ENCODE measurements around the gene MT1B. TPM values are rescaled to one million over a fixed set of nuclear protein-coding genes. Genes with fewer than 3 reads are reported as not detected.

Gene MT1B
- total RNA-seq, 1 donor from 2014 or later, result not detected

- peaks cover 17% of the 10 kb centered on the region for H3K4me1 ChIP-seq (ENCODE audit: insufficient read depth, low read length)
- no peaks in the 10 kb centered on the region for H4K20me1 ChIP-seq (ENCODE audit: insufficient read depth, low read length)
- Mint-ChIP-seq H3K27ac (ENCODE audit: unreplicated experiment) (no peak within 1 kb of the TSS), H3K36me3 (ENCODE audit: low read depth, unreplicated experiment) (no peaks in the 10 kb centered on the region), H3K4me1 (ENCODE audit: low read depth, unreplicated experiment) (peaks cover 8% of the 10 kb centered on the region), H3K27me3 (ENCODE audit: low read depth, unreplicated experiment) (peaks cover 81% of the 10 kb centered on the region), H3K9me3 (ENCODE audit: unreplicated experiment) (peaks cover 2% of the 10 kb centered on the region), H3K4me3 (ENCODE audit: unreplicated experiment) (peak within 1 kb of the TSS; percentile 57)
- no peak for DNase-seq (ENCODE audit: low read depth)
- H3K27ac ChIP-seq (ENCODE audit: low read depth, low read length), result no peak within 1 kb of the TSS
- H3K4me3 ChIP-seq (ENCODE audit: insufficient read depth, low read depth, low read length), result peak within 1 kb of the TSS; percentile 48
- H2AFZ ChIP-seq (ENCODE audit: low read depth, low read length), result peak within 1 kb of the TSS; percentile 86
- FAIRE-seq, result no peak
- peak within 1 kb of the TSS; percentile 84 for H3K4me2 ChIP-seq (ENCODE audit: low read length)
- H3K9me3 ChIP-seq (ENCODE audit: insufficient read depth, low read depth, low read length), result no peaks in the 10 kb centered on the region
- H3K27me3 ChIP-seq (ENCODE audit: insufficient read depth, low read length), result peaks cover 61% of the 10 kb centered on the region
- H3K36me3 ChIP-seq (ENCODE audit: insufficient read depth, low read length), result no peaks in the 10 kb centered on the region
- no peaks in the 10 kb centered on the region for H3K79me2 ChIP-seq (ENCODE audit: insufficient read depth, low read length)
- peak within 1 kb of the TSS; percentile 10 for H3K9ac ChIP-seq (ENCODE audit: low read length)
- TF ChIP-seq EZH2 (IDR thresholded peaks at IDR 0.05; ENCODE audit: insufficient read depth, low read length) (peak; percentile 95), CTCF (IDR thresholded peaks at IDR 0.05; ENCODE audit: insufficient read depth, low read depth, low read length) (no peak)
Measured at GRCh38 chr16:56632156-56632847, 19.4 kb upstream of the MT1B start, which contains the start of gene MT1M. MT1M (plus strand) TSS chr16:56632659; CDS start chr16:56632732, 73 bp downstream.

GRCh38 chr16:56632848-56633365 is 18.8 kb upstream of the MT1B start:
- DNase-seq (ENCODE audit: low read depth) (no peak), FAIRE-seq (no peak)
- H3K36me3 Mint-ChIP-seq (ENCODE audit: low read depth, unreplicated experiment), result no peaks in the 10 kb centered on the region
- no peaks in the 10 kb centered on the region for H3K79me2 ChIP-seq (ENCODE audit: insufficient read depth, low read length)
- peaks cover 8% of the 10 kb centered on the region for H3K4me1 Mint-ChIP-seq (ENCODE audit: low read depth, unreplicated experiment)
- H3K4me3 ChIP-seq (ENCODE audit: insufficient read depth, low read depth, low read length), result peak overlapping the region; percentile 48
- peaks cover 87% of the 10 kb centered on the region for H3K27me3 Mint-ChIP-seq (ENCODE audit: low read depth, unreplicated experiment)
- H3K4me3 Mint-ChIP-seq (ENCODE audit: unreplicated experiment), result no peak overlapping the region
- H3K36me3 ChIP-seq (ENCODE audit: insufficient read depth, low read length), result no peaks in the 10 kb centered on the region
- H3K9ac ChIP-seq (ENCODE audit: low read length), result no peak overlapping the region
- peak overlapping the region; percentile 84 for H3K4me2 ChIP-seq (ENCODE audit: low read length)
- no peak overlapping the region for H3K27ac Mint-ChIP-seq (ENCODE audit: unreplicated experiment)
- H4K20me1 ChIP-seq (ENCODE audit: insufficient read depth, low read length), result no peaks in the 10 kb centered on the region
- H3K9me3 Mint-ChIP-seq (ENCODE audit: unreplicated experiment), result peaks cover 2% of the 10 kb centered on the region
- peak overlapping the region; percentile 86 for H2AFZ ChIP-seq (ENCODE audit: low read depth, low read length)
- no peak overlapping the region for H3K27ac ChIP-seq (ENCODE audit: low read depth, low read length)
- H3K4me1 ChIP-seq (ENCODE audit: insufficient read depth, low read length), result peaks cover 16% of the 10 kb centered on the region
- TF ChIP-seq EZH2 (IDR thresholded peaks at IDR 0.05; ENCODE audit: insufficient read depth, low read length) (peak; percentile 70), CTCF (IDR thresholded peaks at IDR 0.05; ENCODE audit: insufficient read depth, low read depth, low read length) (no peak)
- H3K27me3 ChIP-seq (ENCODE audit: insufficient read depth, low read length), result peaks cover 67% of the 10 kb centered on the region
- H3K9me3 ChIP-seq (ENCODE audit: insufficient read depth, low read depth, low read length), result no peaks in the 10 kb centered on the region

- peaks cover 73% of the 10 kb centered on the region for H3K27me3 ChIP-seq (ENCODE audit: insufficient read depth, low read length)
- no peak for FAIRE-seq
- no peak overlapping the region for H3K27ac Mint-ChIP-seq (ENCODE audit: unreplicated experiment)
Measured at GRCh38 chr16:56633535-56633934, 18.2 kb upstream of the MT1B start.

More at GRCh38 chr16:56633535-56633934, 18.2 kb upstream of the MT1B start:
- Mint-ChIP-seq H3K9me3 (ENCODE audit: unreplicated experiment) (peaks cover 2% of the 10 kb centered on the region), H3K36me3 (ENCODE audit: low read depth, unreplicated experiment) (no peaks in the 10 kb centered on the region), H3K27me3 (ENCODE audit: low read depth, unreplicated experiment) (peaks cover 91% of the 10 kb centered on the region), H3K4me3 (ENCODE audit: unreplicated experiment) (no peak overlapping the region), H3K4me1 (ENCODE audit: low read depth, unreplicated experiment) (peaks cover 8% of the 10 kb centered on the region)
- Histone ChIP-seq H3K4me3 (ENCODE audit: insufficient read depth, low read depth, low read length) (no peak overlapping the region), H3K4me2 (ENCODE audit: low read length) (no peak overlapping the region), H3K79me2 (ENCODE audit: insufficient read depth, low read length) (no peaks in the 10 kb centered on the region), H3K36me3 (ENCODE audit: insufficient read depth, low read length) (no peaks in the 10 kb centered on the region), H3K9ac (ENCODE audit: low read length) (no peak overlapping the region), H3K9me3 (ENCODE audit: insufficient read depth, low read depth, low read length) (no peaks in the 10 kb centered on the region), H4K20me1 (ENCODE audit: insufficient read depth, low read length) (no peaks in the 10 kb centered on the region), H3K27ac (ENCODE audit: low read depth, low read length) (no peak overlapping the region), H3K4me1 (ENCODE audit: insufficient read depth, low read length) (peaks cover 21% of the 10 kb centered on the region), H2AFZ (ENCODE audit: low read depth, low read length) (no peak overlapping the region)
- no peak for DNase-seq (ENCODE audit: low read depth)
- TF ChIP-seq EZH2 (IDR thresholded peaks at IDR 0.05; ENCODE audit: insufficient read depth, low read length) (no peak), CTCF (IDR thresholded peaks at IDR 0.05; ENCODE audit: insufficient read depth, low read depth, low read length) (no peak)
